Measurements from ENCODE around the gene SHISA8.

The SHISA8 gene

GRCh38 chr22:41913040-41913719, 1.7 kb downstream of the SHISA8 start:
- no peak overlapping the region for H3K4me3 ChIP-seq (replicated peaks in 1 of 2; ENCODE audit: low read depth in 2 of 2, low read length in 2 of 2)
- DNase-seq (ENCODE audit: low read depth in 2 of 2), result no peak
- TF ChIP-seq CTCF (IDR thresholded peaks at IDR 0.05; ENCODE audit: low read depth, low read length), result no peak

- no peak for TF ChIP-seq CTCF (IDR thresholded peaks at IDR 0.05; ENCODE audit: low read depth, low read length)
- no peak overlapping the region for H3K4me3 ChIP-seq (replicated peaks in 1 of 2; ENCODE audit: low read depth in 2 of 2, low read length in 2 of 2)
- DNase-seq (ENCODE audit: low read depth in 2 of 2), result no peak
Measured at GRCh38 chr22:41912338-41913039, 2.4 kb downstream of the SHISA8 start.

- no peak for TF ChIP-seq CTCF (IDR thresholded peaks at IDR 0.05; ENCODE audit: low read depth, low read length)
- no peak overlapping the region for H3K4me3 ChIP-seq (replicated peaks in 1 of 2; ENCODE audit: low read depth in 2 of 2, low read length in 2 of 2)
- DNase-seq (ENCODE audit: low read depth in 2 of 2), result no peak
Measured at GRCh38 chr22:41911001-41911611, 3.8 kb downstream of the SHISA8 start.

GRCh38 chr22:41910050-41911000, 4.5 kb downstream of the SHISA8 start:
- H3K4me3 ChIP-seq (replicated peaks in 1 of 2; ENCODE audit: low read depth in 2 of 2, low read length in 2 of 2), result peak overlapping the region in 1 of 2 donors; percentile 3
- DNase-seq (ENCODE audit: low read depth in 2 of 2), result peak; percentile 22 to 25

GRCh38 chr22:41909310-41910049, 5.4 kb downstream of the SHISA8 start:
- DNase-seq (ENCODE audit: low read depth in 2 of 2), result no peak
- H3K4me3 ChIP-seq (replicated peaks in 1 of 2; ENCODE audit: low read depth in 2 of 2, low read length in 2 of 2), result no peak overlapping the region
- no peak for TF ChIP-seq CTCF (IDR thresholded peaks at IDR 0.05; ENCODE audit: low read depth, low read length)

More at GRCh38 chr22:41910050-41911000, 4.5 kb downstream of the SHISA8 start:
- no peak for TF ChIP-seq CTCF (IDR thresholded peaks at IDR 0.05; ENCODE audit: low read depth, low read length)
